ENCODE data around the gene PPM1H. TPM values are rescaled to one million over a fixed set of nuclear protein-coding genes. Genes with fewer than 3 reads are reported as not detected.
"Not testable (repeated sequence)": the region's sequence is repeated elsewhere in the genome, so short reads cannot be mapped to it uniquely, and the experiment has no call there.

The PPM1H gene
- total RNA-seq, 1 donor, result 1.3 TPM

DNA sequence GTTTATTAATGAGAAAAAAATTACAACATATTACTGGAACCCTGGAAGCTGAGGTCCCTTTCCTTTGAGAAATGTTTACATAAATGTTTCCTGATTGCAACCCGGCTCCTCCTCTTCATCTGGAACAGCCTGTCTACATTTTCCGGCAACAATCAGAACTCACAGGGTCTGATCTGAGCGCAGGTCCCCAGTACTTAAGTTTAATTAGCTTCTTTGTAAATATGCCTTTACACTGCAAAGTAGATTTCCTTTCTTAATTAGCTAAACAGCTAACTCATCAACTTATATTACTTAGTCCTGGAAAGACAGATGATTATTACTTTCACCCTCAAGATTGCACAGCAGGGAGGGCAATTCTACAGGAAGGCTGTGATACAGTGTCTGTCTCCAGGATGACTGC lies 255.3 kb downstream of the PPM1H start:
- no peaks in the 10 kb centered on the region for H3K9me3 ChIP-seq (ENCODE audit: low read depth, low read length)
- no peaks in the 10 kb centered on the region for H3K27me3 ChIP-seq (ENCODE audit: insufficient read depth, low read length)
- H3K4me1 ChIP-seq (ENCODE audit: insufficient read depth, low read length), result no peaks in the 10 kb centered on the region
- H3K4me3 ChIP-seq (ENCODE audit: low read length), result no peak overlapping the region

DNA sequence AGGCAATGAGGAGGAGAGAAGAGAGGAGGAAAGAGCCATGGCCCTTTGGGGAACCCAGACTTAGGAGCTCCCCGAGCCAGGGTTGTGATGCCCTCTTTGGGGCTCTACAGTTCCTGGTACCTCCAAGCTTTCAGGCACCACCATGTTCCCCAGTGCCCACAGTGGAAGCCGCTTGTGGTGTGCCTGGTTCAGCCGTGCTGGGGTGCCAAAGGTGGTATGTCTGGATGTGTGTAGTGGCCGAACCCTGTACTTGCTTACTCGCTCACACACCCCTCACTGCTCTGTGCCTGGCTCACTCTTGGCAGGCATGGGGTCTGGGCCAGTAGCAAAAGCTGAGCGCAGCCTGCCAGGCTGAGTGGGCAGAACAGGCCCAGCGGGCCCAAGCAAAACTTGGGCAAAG lies 257.6 kb downstream of the PPM1H start:
- Histone ChIP-seq H3K4me3 (ENCODE audit: low read length) (no peak overlapping the region), H3K4me1 (ENCODE audit: insufficient read depth, low read length) (no peaks in the 10 kb centered on the region), H3K9me3 (ENCODE audit: low read depth, low read length) (no peaks in the 10 kb centered on the region), H3K27me3 (ENCODE audit: insufficient read depth, low read length) (no peaks in the 10 kb centered on the region)

DNA sequence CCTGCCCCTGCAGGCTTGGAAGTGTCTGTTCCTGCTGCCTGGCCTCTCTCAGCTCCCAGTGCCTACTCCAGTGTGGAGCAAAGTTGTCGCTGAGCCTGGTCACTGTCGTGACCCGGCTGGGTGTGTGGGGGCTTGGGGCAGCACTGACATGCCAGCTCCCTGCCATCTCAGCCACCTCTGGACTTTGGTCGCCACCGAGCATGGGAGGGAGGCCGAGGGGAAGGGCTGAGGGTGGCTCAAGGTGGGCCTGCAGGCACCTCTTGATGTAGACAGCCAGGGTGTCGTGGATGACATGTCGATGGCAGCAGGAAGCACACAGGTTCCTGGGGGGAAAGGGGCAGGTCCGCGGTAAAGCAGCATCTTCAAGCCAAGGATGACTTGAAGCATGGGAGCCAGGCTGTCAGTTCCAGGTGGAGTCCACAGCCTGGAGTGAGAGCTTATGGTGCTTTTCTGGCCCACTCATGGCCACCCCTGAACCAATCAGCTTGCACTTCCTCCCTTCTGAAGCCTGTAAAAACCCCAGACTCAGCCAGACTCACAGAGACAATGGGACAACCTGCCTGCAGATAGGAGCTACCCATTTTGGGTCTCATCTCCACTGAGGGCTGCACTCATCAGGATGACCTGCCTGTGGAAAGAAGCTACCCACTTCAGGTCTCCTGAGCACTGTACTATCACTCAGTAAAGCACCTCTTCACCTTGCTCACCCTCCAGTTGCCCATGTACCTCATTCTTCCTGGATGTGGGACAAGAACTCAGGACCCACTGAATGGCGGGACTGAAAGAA lies 258.2 kb downstream of the PPM1H start:
- Histone ChIP-seq H3K4me1 (ENCODE audit: insufficient read depth, low read length) (no peaks in the 10 kb centered on the region), H3K27me3 (ENCODE audit: insufficient read depth, low read length) (no peaks in the 10 kb centered on the region), H3K9me3 (ENCODE audit: low read depth, low read length) (no peaks in the 10 kb centered on the region), H3K4me3 (ENCODE audit: low read length) (no peak overlapping the region)

DNA sequence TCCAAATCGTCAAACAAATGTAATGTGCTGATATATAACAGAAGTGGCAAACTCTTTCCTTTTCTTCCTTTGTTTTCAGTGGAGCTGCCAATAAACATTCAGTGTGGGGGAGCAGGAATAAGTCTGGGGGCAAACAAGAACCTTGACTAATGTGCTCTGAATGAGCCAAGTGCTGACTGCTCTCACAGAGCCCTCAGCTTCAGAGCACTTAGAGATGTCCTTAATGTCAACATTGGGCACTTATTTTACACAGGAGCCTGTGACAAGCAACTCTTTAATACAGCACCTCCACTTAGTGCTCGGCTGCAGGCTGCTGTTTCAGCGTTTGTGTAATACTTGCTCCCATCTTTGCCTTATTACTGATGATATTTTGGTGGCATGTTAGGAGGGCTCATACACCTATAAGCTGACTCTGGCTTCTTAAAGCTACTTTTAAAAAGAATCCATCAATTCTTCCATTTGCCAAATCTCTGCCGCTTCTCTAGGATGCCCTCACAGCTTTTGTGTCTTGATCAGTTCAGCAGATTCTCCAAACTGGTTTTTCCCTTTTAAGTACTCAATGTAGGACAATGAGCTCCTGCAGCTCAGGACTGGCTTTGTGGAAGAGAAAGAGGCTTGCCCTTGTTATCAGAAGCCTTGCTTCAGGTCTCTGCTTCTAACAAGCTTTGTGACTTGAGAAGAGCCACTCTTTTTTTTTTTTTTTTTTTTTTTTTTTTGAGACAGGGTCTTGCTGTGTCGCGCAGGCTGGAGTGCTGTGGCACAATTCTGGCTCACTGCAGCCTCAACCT lies 261.7 kb downstream of the PPM1H start:
- H3K4me1 ChIP-seq (ENCODE audit: insufficient read depth, low read length), result no peaks in the 10 kb centered on the region
- no peaks in the 10 kb centered on the region for H3K27me3 ChIP-seq (ENCODE audit: insufficient read depth, low read length)
- no peaks in the 10 kb centered on the region for H3K9me3 ChIP-seq (ENCODE audit: low read depth, low read length)
- H3K4me3 ChIP-seq (ENCODE audit: low read length), result no peak overlapping the region

DNA sequence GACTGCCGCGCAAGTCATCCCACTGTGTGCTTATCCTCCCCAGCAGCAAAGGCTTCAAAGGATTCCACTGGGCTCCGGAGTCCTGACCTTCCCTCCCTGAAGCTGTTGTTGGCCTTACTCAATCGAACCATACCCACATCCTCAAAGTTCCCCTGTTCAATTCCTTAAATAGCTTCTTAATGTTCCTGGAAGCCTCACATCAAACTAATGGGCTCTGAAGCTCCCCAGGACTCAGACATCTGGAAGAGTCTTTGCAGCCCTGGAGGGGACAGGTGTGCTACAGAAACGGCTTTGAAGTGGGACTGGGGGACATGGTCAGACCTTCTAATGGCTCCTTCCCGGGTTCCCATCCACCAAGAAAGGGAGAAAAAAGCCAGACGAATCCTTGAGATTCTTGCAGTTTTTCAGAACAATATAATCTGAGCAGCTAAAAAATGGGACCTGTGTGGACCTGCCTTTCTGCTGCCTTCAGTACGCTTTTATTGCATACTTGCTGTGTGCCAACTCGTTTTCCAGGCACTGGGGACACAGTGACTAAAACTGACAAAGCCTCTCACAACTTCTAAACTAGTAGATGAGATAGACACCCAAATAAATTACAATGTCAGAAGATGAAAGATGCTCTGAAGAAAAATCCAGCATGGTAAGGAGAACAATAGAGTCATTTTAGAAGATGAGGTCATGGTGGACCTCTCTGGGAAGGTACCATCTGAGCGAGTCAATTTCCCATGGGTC lies 263.8 kb downstream of the PPM1H start:
- Histone ChIP-seq H3K9me3 (ENCODE audit: low read depth, low read length) (no peaks in the 10 kb centered on the region), H3K4me3 (ENCODE audit: low read length) (no peak overlapping the region), H3K27me3 (ENCODE audit: insufficient read depth, low read length) (no peaks in the 10 kb centered on the region), H3K4me1 (ENCODE audit: insufficient read depth, low read length) (no peaks in the 10 kb centered on the region)

DNA sequence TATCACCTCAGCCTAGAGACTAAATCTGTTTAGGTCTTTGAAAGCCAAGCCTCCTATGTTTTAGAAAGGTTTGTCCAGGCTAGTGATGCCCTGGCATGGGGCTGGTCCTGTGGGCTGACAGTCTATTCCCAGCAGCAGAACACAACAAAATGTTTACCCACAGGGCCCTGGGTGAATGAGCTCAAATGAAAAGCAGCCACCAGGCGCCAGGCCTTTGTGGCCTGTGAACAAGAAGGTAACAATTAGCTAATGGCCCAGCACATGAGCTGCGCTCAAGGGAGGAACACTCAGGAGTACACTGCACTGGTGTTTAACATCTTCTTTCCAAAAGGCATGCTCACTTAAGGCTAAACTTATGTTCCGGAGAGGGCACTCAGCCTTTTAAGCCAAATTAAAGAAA lies 266.2 kb downstream of the PPM1H start:
- no peaks in the 10 kb centered on the region for H3K27me3 ChIP-seq (ENCODE audit: insufficient read depth, low read length)
- no peaks in the 10 kb centered on the region for H3K4me1 ChIP-seq (ENCODE audit: insufficient read depth, low read length)
- no peak overlapping the region for H3K4me3 ChIP-seq (ENCODE audit: low read length)
- H3K9me3 ChIP-seq (ENCODE audit: low read depth, low read length), result no peaks in the 10 kb centered on the region

DNA sequence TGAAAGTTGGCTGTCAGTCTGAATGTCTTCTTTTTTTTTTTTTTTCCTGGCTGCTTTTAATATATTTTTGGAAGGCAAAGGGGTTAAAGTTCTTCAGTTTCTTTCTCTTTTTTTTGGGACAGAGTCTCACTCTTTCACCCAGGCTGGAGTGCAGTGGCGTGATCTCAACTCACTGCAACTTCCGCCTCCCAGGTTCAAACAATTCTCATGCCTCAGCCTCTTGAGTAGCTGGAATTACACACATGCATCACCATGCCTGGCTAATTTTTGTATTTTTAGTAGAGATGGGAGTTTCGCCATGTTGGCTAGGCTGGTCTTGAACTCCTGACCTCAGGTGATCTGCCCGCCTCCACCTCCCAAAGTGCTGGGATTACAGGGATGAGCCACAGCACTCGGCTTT lies 270.0 kb downstream of the PPM1H start:
- H3K27me3 ChIP-seq (ENCODE audit: insufficient read depth, low read length); H3K9me3 ChIP-seq (ENCODE audit: low read depth, low read length); H3K4me3 ChIP-seq (ENCODE audit: low read length); H3K4me1 ChIP-seq (ENCODE audit: insufficient read depth, low read length): not testable (repeated sequence)

DNA sequence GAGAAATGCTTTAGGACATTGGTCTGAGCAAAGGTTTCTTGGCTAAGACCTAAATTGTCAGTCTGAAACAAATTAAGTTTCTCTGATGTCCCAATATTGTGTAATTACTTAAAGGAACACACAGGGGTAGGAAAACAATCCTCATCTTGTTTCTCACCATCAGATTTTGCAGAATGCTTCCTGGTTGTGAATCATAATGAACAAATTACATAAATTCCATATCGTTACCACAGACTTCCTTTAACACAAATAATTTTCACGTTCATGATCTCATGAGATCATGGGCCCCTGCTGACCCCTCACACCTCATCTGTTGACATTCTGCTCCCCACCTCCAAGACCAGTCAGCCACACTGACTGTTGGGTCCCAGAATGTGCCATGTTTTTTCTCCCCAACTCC lies 274.2 kb downstream of the PPM1H start:
- Histone ChIP-seq H3K9me3 (ENCODE audit: low read depth, low read length) (no peaks in the 10 kb centered on the region), H3K27me3 (ENCODE audit: insufficient read depth, low read length) (no peaks in the 10 kb centered on the region), H3K4me1 (ENCODE audit: insufficient read depth, low read length) (no peaks in the 10 kb centered on the region), H3K4me3 (ENCODE audit: low read length) (no peak overlapping the region)

DNA sequence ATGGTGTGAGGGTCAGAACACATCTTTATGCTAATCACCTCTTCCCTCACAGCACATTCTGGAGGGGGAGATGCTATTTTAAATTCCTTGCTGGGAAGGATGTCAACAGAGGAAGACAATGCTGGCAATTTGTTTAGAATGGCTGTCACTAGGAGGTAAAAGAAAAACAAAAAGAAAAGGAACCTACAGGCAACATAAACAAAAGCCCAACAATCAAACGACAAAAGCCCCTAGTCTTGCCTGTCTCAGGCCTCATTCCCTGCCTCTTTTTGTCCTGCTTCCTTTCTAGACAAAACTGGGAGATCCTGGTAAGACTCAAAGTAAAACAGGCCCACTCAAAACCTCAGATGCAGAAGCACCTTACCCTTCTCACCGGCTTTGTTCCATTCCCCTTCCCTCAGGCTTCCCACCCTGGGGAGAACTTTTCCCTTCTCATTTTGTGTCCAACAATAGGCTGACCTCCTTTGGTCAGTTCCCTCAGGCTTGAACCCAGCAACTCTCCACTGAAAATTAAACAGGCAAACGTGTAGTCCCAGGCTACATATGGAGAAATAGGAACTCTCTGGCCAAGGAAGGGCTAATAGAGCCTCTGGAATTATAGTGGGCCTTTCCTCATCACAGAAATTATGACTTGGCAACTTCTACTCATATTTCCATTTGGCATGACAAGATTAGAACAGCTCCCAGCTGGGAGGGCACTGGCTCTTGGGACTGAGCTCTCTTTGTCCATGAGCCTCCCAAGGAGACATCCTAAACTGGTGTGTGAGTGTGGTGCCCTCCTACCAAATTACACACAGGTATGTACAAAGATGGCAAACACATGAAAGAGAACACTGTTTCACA lies 275.3 kb downstream of the PPM1H start:
- Histone ChIP-seq H3K9me3 (ENCODE audit: low read depth, low read length) (no peaks in the 10 kb centered on the region), H3K27me3 (ENCODE audit: insufficient read depth, low read length) (no peaks in the 10 kb centered on the region), H3K4me3 (ENCODE audit: low read length) (no peak overlapping the region), H3K4me1 (ENCODE audit: insufficient read depth, low read length) (peaks cover 4% of the 10 kb centered on the region)

DNA sequence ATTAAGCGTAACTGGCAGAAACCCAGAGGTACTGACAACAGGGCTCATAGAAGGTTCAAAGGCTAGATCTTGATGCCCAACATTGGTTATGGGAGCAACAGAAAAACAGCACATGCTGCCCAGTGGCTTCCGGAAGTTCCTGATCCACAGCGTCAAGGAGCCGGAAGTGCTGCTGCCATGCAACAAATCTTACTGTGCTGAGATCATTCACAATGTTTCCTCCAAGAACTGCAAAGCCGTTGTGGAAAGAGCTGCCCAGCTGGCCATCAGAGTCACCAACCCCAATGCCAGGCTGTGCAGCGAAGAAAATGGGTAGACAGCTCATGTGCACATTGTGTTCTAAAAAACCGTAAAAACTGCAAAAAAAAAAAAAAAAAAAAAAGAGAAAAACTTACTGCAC lies 276.0 kb downstream of the PPM1H start:
- H3K4me1 ChIP-seq (ENCODE audit: insufficient read depth, low read length), result peaks cover 8% of the 10 kb centered on the region
- no peaks in the 10 kb centered on the region for H3K9me3 ChIP-seq (ENCODE audit: low read depth, low read length)
- H3K27me3 ChIP-seq (ENCODE audit: insufficient read depth, low read length), result no peaks in the 10 kb centered on the region

DNA sequence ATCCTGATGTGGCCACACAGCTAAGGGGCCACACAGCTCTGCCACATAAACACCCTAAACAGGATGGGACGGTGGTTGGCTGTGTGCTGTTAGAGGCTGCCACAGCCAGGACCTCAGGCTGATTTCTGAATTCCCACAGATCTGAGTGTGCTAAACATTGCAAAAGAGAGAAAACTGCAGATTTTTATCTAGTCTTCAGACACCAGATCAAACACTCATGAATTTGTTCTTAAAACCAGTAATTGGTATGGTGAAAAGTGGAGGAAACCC lies 277.7 kb downstream of the PPM1H start:
- no peaks in the 10 kb centered on the region for H3K9me3 ChIP-seq (ENCODE audit: low read depth, low read length)
- H3K4me3 ChIP-seq (ENCODE audit: low read length), result no peak overlapping the region
- peaks cover 8% of the 10 kb centered on the region for H3K4me1 ChIP-seq (ENCODE audit: insufficient read depth, low read length)
- H3K27me3 ChIP-seq (ENCODE audit: insufficient read depth, low read length), result no peaks in the 10 kb centered on the region

More for the DNA sequence above, 276.0 kb downstream of the PPM1H start:
- H3K4me3 ChIP-seq (ENCODE audit: low read length), result no peak overlapping the region

DNA sequence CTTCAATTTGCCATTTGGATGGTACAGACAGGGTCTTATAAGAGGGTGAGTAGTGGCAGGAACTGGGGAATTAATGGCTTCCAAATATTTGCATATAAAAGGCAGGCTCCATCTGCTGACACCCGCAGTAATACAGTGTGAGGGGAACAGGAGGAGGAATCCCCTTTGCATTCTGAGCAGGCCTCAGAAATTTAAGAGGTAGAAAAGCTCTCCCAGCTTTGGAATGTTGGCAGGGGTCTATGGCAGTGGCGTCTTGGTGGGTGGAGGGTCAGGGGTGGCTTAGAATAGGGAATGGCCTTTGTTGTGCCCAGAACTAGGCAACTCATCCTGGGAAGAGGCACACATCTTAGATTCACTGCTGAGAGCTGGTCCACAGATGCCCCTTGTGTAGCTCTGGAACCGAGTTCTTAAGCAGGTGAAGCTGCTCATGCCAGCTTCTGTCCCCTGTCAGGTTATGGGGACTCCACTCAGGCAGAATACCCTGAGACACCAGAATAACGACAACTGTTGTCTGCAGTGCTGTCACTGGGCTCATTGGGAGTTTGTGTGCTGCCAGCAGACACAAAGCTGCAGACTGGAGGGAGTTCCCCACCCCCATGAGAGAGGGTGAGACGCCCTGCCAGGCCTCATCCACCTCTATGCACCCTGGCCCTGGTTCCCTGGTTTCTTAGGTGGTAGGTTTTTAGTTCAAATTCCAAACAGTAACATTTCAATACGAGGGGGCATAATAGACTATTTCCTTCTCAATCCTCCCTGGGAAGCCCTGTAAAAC lies 278.2 kb downstream of the PPM1H start:
- no peaks in the 10 kb centered on the region for H3K9me3 ChIP-seq (ENCODE audit: low read depth, low read length)
- H3K4me1 ChIP-seq (ENCODE audit: insufficient read depth, low read length), result peaks cover 8% of the 10 kb centered on the region
- H3K27me3 ChIP-seq (ENCODE audit: insufficient read depth, low read length), result no peaks in the 10 kb centered on the region
- no peak overlapping the region for H3K4me3 ChIP-seq (ENCODE audit: low read length)

DNA sequence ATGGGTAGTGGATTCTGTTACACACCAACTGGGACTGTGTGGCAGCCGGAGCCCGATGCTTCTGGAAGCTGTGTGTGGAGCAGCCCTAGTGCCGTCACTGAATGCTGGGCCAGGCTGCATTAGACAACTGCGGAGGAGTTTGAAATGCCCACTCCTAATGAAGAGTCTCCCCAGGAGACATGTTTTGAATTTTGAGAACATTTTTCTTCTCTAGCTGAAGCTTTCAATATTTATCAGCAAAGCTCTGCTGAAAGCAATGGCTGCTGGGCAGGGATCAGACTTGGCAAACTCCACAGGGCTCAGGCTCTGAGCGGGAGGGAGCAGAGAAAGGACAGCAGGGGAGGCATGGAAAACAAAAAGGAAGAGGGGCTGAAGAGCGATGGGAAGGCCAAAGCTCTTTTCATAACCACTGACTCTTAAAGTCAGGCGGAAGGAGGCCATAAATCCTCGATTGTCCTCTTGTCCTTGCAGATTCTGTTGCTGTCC lies 279.2 kb downstream of the PPM1H start:
- Histone ChIP-seq H3K4me1 (ENCODE audit: insufficient read depth, low read length) (peaks cover 8% of the 10 kb centered on the region), H3K27me3 (ENCODE audit: insufficient read depth, low read length) (no peaks in the 10 kb centered on the region), H3K9me3 (ENCODE audit: low read depth, low read length) (no peaks in the 10 kb centered on the region)

More for the DNA sequence above, 279.2 kb downstream of the PPM1H start:
- H3K4me3 ChIP-seq (ENCODE audit: low read length), result no peak overlapping the region

Measured in mononuclear cell (primary cell).